ENCODE results near the gene PIGZ.
"Not testable (repeated sequence)": the region's sequence is repeated elsewhere in the genome, so short reads cannot be mapped to it uniquely, and the experiment has no call there.

Gene PIGZ

DNA sequence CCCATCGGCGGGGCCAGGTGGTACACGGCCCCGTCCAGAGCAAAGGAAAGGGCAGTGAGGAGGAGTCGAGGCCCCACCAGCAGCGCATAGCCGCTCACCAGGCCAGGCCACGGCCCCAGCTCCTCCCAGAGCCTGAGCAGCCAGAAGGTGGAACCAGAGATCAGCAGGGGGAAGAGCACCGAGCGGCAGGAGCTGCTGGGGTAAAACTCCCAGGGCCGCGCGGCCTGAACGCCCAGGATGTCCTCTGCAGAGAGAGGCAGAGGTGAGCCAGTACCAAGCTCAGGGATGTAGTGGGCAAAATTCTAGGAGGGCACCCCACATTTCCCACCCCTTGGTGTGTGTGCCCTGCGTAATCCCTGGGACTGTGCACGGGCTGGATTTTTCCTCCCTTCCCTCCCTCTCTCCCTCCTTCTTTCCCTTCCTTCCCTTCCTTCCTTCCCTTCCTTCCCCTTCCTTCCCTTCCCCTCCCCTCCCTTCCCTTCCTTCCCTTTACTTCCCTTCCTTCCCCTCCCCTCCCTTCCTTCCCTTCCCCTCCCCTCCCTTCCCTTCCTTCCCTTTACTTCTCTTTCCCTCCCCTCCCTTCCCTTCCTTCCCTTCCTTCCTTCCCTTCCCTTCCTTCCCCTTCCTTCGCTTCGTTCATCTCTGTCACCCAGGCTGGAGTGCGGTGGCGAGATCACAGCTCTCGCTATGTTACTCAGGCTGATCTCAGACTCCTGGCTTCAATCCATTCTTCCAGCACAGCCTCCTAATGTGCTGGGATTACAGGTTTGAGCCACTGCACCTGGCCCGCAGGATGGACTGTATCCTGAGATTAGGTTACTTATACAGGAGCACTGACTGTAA lies 20.0 kb downstream of the PIGZ start:
- no peak for DNase-seq (ENCODE audit: low spot score)

DNA sequence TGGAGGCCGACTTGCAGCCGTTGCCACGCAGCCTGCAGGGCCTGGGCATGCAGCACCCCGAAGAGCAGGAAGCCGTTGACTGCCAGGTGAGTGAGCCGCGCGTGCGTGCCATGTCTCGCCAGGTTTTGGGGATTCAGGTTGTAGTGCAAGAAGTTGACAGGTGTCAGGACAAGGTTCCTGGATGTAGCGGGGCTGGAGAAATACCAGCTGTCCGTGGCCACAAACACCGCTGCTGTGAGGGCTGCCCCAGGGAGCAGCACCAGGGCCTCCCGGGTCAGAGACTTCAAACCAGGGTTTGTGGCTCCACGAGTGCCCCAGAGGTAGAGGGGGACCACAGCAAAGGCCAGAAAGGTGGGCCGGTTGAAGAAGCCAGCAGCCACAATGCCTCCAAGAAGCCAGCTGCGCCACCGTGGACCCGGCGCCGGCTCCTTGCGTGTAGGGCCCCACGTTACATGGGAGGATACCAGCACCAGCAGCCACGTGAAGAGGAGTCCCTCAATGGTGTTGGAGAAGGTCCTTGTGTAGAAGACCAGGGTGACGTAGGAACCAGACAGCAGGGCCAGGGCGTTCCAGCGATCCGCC lies 20.7 kb downstream of the PIGZ start:
- no peak for DNase-seq (ENCODE audit: low spot score)

DNA sequence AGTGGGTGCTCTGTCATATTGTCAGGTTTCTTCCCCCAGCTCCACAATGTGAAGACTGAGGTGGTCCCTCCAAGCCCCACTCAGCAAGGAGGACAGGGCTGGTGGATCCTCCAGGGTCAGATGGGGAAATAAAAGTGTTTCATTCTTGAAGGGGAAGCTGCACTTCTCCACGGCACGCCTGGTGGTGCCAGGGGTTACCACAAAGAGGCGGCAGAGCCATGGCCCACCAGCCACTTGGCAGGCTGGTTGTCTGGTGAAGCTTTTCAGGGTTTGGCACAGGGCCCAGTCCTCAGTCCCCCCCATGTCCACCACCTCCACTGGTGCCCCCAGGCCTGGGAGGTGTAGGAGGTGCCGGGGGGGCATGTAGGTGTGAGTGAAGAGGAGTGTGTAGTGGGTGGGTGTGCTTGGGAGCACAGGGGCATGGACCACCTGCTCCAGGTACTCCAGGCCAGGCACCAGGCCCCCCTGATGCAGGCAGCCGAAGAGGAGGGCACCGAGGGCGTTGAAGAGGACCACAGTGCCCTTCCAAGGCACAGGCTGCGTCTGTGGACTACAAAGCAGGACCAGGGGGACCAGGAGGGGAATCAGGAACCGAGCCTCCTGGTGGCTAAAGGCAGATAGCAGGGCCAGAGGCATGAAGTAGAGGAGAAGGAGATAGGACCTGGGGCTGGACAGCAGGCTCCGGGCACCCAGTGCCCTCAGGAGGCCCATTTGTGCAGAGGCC lies 21.3 kb downstream of the PIGZ start:
- DNase-seq (ENCODE audit: low spot score), result no peak

DNA sequence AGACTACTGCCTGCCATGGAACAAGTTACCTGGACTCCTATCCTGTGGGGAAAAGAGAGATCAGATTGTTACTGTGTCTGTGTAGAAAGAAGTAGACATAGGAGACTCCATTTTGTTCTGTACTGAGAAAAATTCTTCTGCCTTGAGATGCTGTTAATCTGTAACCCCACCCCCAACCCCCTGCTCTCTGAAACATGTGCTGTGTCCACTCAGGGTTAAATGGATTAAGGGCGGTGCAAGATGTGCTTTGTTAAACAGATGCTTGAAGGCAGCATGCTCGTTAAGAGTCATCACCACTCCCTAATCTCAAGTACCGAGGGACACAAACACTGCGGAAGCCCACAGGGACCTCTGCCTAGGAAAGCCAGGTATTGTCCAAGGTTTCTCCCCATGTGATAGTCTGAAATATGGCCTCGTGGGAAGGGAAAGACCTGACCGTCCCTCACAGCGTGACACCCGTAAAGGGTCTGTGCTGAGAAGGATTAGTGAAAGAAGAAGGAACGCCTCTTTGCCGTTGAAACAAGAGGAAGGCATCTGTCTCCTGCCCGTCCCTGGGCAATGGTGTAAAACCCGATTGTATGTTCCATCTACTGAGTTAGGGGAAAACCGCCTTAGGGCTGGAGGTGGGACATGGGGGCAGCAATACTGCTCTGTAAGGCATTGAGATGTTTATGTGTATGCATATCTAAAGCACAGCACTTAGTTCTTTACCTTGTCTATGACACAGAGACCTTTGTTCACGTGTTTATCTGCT lies 24.4 kb downstream of the PIGZ start:
- DNase-seq (ENCODE audit: low spot score), result not testable (repeated sequence)

DNA sequence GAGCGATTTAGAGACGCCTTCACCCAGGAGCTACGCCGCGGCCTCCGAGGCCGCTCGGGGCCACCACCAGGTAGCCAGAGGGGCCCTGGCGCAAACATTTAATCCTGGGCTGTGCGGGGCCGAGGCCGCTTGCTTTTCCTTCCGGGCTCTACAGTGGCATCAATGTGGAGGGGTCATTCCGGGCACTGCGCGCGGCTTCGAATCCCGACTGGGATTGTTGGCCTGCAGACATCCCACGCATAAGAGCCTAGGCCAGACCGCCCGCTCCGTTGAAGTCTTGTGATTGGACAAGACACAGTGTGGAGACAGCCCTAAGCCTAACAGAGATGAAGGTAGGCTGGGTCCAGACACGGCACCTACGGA lies 25.7 kb downstream of the PIGZ start:
- peak; percentile 7 for DNase-seq (ENCODE audit: low spot score)

DNA sequence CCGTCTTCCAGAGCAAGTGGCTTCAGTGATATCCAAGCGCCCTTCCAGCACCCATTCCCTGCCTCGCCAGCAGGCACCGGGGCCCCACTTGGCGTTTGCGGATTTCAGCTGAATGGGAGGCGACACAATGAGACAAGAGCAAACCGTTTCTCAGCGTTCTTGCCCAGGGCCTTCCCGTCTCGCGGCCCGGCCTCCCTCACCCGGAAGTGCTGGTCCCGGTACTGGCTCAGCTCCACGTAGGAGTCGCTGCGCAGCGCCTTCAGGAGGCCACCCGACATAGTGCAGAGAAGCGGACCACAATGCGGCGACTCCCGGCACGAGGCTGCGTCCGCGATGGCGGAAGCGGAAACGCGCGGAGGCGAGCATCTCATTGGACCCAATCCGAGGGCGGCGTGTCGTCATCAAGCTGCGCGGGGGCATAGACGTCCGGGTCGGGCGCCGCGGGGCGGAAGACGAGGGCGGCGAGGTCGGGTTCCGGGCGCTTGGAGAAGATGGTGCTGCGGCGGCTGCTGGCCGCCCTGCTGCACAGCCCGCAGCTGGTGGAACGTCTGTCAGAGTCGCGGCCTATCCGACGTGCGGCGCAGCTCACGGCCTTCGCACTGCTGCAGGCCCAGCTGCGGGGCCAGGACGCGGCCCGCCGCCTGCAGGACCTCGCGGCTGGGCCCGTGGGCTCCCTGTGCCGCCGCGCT lies 26.3 kb downstream of the PIGZ start, which contains the start of gene NCBP2:
NCBP2 (minus strand) TSS at position 303 of the 689 bp plus-strand sequence; CDS start at position 278, 25 bp downstream.
- DNase-seq (ENCODE audit: low spot score), result peak; percentile 93

DNA sequence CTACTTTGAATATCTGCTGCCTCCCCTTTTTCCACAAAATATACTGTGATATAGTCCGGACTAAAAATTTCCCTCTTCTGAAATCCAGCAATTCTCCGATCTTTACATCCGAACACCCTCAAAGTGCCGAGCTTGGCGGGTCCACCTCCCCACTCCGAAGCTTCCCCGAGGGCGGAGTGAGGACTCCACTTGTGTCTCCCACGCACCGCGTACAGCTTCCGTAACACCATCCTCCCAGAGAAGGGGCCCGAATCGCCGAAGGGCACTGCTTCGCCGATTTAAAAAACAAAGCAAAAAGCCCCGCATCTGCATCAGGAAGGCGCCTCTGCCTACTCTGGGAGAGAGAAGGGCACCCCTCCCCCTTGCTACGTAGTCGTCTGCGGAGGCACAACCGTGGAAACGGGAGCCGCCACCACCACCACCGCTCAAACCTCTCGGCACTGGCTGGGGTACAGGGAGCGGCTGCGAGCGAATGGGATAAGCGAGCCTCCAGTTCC lies 26.9 kb downstream of the PIGZ start:
- no peak for DNase-seq (ENCODE audit: low spot score)

DNA sequence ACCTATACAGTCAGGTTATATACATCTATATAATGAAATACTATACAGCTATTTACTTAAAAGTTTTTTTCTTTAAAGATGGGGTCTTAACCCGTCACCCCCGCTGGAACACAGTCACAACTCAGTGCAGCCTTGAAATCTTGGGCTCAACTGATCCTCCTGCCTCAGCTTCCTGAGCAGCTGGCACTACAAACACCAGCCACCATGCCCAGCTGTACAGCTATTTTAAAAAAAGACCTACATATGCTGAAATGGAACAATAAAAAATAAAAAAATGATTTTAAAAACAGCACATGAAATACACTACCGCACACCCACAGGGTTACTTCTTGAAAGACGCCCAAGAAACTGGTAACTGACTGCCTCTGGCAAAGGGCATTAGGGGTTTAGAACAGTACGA lies 30.1 kb downstream of the PIGZ start:
- DNase-seq (ENCODE audit: low spot score), result no peak

DNA sequence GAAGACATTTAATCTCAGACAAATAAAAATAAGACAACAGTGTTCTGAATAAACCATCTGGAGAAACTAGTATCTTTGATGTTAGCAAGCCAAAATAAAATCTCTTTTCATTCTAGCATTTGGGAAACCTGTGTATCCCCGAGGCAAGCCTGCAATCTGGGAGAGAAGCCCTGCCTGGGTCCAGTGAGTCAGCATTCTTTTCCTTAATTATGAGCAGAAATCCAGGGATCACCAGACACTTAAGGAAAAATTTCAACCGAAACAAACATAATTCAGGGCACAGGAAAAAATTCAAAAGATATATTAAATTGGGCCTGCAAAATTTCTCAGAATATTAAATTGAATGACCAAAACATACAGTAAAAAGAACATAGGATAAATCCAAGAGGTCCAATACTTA lies 30.5 kb downstream of the PIGZ start:
- DNase-seq (ENCODE audit: low spot score), result no peak

DNA sequence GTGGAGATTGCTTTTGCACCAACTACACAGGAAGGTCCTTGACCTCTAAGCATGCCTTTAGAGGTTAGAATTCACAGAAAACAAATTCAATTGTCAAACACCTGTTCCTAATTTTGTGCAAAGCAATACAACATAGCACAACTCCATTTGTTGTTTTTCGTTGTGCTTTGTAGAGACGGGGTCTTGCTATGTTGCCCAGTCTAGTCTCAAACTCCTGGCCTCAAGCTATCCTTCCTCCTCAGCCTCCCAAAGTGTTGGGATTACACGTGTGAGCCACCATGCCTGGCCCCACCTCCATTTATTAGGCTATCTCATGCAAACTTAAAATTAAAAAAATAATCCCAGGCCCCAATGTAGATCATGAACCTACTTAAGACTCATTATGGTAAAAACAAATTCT lies 32.3 kb downstream of the PIGZ start:
- DNase-seq (ENCODE audit: low spot score), result no peak

DNA sequence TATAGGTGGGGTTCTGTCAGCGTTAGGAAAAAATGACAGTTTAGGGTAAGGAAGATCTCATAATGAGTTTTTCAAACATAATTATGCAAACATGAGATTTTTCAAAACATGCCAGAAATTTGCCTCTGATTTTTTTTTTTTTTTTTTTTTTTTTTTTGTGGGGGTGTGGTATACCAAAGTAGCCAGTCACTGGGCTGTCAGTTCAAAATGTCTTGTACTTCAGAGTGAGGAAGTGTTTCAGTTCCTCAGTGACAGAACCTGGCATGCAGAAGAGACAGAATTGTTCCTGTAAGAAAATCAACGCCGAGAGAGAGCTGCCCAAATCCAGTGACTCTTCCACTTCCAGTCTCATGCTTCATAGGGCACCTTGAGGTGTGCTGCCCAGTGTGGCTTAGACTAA lies 36.0 kb downstream of the PIGZ start:
- no peak for DNase-seq (ENCODE audit: low spot score)

DNA sequence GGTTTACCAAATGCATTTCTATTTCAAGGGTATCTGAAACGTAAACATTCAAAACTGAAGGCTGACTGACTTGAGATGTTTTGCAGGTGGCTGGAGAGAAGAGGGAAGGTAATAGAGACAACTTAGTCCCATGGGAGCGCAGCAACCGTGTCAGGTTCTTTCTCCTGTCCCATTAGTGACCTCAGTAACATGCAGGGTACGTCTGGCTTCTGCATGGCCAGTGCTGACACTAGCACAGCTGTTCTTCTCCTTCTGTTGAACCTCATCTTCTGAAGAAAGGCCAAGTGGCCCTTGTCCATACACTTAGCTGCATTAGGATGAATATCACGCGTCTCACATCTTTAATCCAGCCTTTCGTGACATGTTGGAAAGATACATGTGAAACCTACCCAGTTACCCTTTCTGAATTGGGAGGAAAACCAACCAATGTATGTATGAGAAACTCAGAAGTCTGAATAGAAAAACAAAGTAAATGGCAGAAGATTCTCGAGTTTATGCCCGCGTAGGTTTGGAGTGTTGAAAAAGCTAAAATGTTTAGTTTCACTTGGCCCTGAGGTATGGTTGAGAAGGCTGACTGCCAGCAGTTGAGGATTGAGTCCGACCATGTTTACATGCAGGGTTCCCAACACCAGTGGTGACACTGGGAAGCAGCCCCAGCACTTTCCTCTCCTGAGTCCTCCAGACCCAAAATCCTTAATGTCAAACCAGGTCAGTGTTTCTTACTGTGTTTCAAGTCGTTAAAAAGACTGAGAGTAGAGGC lies 36.6 kb downstream of the PIGZ start:
- DNase-seq (ENCODE audit: low spot score), result no peak

DNA sequence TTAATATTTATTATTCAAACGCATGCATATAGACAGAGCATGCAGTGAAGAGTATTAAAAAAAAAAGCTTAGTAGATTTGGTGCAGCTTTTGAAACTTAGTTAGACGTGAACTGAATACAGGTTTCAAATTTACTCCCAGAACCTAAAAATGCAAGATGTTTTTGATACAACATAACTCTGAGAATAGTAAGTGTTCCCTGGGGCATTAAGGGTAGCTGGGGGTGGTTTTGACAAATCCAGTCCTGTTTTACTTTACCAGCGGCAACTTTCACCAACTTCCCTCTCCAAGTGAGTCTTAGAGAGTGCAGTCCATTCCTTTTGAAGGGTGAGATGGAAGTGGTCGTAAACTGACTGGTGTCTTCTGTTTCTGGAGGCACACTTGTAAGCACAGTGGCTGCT lies 37.5 kb downstream of the PIGZ start:
- no peak for DNase-seq (ENCODE audit: low spot score)

DNA sequence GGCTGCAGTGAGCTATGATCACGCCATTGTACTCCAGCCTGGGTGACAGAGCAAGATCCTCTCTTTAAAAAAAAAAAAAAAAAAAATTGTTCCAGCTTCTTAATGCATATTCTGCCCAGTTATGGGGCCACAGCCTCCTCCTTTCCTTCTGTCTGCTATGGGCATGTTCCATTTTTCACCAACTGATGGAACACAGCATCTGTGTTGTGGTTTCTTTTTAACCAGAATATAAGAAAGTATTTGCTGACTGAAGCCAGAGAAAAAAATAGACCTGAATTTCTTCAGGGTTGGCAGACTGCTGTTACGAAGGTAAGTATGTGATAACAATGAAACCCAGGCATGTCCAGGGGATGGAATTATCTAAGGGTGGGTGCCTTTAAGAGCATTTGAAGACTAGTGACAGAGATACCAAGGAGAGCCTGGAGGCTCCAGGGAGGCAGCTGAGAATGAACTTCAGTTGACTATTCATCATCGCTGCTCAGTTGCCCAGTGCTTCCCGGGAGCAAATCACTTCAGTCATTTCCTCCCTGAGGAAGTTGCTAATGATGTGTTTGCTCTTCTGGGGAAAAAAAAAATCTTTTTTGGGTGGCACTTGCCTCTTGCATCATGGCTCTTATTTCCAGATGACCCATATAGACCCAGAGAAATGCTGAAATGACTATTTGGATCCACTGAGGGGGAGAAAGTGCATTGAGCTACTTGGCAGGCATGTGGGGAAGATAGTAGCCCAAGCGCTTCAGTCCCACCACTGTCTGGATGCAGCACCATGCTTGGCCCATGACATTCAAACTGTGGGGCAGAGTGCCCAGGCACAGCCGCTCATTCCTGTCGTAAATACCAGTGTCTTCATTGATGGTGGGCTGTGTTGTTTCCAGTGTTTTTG lies 40.8 kb downstream of the PIGZ start:
- no peak for DNase-seq (ENCODE audit: low spot score)

DNA sequence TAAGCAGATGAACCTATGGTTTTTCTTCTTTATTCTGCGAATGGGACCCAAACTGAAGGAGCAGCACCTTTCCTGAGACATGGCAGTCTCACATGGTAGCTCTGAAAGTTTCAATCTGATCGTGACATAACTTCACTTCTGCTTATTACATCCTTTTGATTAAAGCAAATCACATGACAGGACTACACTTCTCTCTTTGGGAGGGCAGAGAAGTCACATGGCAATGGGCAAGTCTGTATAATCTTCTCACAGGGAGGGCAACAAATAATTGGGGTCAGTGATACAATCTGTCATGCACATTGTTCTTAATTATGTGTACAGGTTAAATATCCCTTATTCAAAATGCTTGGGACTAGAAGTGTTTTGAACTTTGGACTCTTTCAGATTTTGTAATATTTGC lies 47.9 kb downstream of the PIGZ start:
- DNase-seq (ENCODE audit: low spot score), result no peak

DNA sequence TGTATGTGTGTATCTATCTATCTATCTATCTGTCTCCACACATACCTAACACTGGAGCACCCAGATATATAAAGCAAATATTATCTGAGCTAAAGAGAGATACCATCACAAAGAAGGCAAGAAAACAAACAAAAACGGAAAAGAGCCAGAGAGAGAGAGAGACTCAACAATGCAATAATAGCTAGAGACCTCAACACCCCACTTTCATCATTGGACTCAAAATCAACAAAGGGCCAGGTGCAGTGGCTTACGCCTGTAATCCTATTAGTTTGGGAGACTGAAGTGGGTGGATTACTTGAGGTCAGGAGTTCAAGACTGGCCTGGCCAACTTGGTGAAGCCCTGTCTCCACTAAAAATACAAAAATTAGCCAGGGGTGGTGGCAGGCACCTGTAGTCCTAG lies 49.7 kb downstream of the PIGZ start:
- DNase-seq (ENCODE audit: low spot score), result no peak

DNA sequence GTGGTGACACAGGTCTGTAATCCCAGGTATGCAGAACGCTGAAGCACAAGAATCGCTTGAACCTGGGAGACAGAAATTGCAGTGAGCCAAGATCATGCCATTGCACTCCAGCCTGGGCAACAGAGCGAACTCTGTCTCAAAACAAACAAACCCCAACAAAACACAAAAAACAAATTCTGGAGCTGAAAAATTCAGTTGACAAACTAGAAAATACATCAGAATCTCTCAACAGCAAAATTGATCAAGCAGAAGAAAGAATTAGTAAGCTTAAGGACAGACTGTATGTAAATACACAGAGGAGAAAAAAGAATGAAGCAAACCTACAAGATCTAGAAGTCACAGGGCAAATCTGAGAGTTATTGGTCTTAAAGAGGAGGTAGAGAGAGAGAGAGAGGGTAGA lies 51.6 kb downstream of the PIGZ start:
- DNase-seq (ENCODE audit: low spot score), result no peak

DNA sequence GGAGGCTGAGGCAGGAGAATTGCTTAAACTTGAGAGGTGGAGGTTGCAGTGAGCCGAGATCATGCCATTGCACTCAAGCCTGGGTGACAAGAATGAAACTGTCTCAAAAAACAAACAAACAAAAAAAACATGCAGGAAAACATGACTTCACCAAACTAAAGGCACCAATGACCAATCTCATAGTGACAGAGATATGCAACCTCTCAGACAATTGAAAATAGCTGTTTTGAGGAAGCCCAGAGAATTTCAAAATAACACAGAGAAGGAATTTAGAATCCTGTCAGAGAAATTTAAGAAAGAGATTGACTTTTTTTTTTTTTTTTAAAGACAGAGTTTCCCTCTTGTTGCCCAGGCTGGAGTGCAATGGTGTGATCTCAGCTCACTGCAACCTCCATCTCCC lies 52.4 kb downstream of the PIGZ start:
- DNase-seq (ENCODE audit: low spot score), result no peak

DNA sequence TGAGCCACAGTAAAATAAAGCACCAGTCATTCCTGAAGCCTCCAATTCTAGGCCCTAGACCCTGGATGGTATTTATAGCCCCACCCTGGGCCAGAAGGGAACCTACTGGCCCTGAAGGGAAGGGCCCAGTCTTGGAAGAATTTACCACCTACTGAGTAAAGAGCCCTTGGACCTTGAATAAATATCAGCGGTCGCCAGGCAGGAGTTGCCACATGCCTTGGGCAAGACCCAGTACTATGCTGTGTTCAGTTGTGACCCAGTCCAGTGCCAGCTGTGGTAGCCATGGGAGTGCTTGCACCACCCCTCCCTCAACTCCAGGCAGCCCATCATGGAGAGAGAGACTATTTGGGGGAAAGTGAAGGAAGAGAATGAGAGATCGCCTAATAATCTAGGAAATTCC lies 53.3 kb downstream of the PIGZ start:
- no peak for DNase-seq (ENCODE audit: low spot score)

DNA sequence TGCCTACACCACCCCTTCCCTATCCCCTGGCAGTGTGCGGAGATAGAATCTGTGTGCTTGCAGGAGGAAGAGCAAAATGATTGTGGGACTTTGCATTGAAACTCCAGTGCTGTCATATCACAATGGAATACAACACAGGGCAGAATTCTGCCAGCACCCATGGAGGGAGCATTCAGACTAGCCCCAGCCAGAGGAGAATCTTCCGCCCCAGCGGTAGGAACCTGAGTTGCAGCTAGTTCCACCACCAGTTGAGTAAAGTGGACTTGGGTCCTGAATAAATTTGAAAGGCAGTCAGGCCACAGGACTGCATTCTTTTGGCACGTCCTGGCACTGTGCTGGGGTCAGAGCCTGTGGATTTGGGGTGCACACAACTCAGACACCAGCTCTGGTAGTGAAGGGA lies 53.8 kb downstream of the PIGZ start:
- no peak for DNase-seq (ENCODE audit: low spot score)

Measured in globus pallidus (tissue), 1 donor.